ENCODE results near the gene LEKR1.

Gene LEKR1

GRCh38 chr3:156816091-156816793 is 9.9 kb upstream of the LEKR1 start:
- TF ChIP-seq, protein P1, sequence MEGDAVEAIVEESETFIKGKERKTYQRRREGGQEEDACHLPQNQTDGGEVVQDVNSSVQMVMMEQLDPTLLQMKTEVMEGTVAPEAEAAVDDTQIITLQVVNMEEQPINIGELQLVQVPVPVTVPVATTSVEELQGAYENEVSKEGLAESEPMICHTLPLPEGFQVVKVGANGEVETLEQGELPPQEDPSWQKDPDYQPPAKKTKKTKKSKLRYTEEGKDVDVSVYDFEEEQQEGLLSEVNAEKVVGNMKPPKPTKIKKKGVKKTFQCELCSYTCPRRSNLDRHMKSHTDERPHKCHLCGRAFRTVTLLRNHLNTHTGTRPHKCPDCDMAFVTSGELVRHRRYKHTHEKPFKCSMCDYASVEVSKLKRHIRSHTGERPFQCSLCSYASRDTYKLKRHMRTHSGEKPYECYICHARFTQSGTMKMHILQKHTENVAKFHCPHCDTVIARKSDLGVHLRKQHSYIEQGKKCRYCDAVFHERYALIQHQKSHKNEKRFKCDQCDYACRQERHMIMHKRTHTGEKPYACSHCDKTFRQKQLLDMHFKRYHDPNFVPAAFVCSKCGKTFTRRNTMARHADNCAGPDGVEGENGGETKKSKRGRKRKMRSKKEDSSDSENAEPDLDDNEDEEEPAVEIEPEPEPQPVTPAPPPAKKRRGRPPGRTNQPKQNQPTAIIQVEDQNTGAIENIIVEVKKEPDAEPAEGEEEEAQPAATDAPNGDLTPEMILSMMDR (IDR thresholded peaks at IDR 0.05; ENCODE audit: control extremely low read depth, extremely low read depth, low read depth, missing control alignments): peak; percentile 15
- POLR2A ChIA-PET: interaction anchor here (1.0 to 1.1 kb wide), 3 partner anchors 55 to 135 kb away, joined by 3 to 6 read pairs (median 5); no protein-coding TSS in a partner anchor
- CTCF ChIA-PET: no interaction called here
- DNase-seq (ENCODE audit: extremely low spot score): peak; percentile 60

GRCh38 chr3:156816794-156817645 is 9.1 kb upstream of the LEKR1 start:
- DNase-seq (ENCODE audit: extremely low spot score): peak; percentile 82
- TF ChIP-seq, protein P1 (IDR thresholded peaks at IDR 0.05; ENCODE audit: control extremely low read depth, extremely low read depth, low read depth, missing control alignments): peak; percentile 11

GRCh38 chr3:156817646-156818272 is 8.4 kb upstream of the LEKR1 start:
- ChIA-PET POLR2A (interaction anchor here (0.7 to 1.5 kb wide), 5 partner anchors 56 to 275 kb away, joined by 3 to 11 read pairs (median 4); no protein-coding TSS in a partner anchor), CTCF (interaction anchor here (0.7 to 0.8 kb wide), 2 partner anchors 265 to 319 kb away, joined by 3 read pairs; no protein-coding TSS in a partner anchor)
- TF ChIP-seq, protein P1 (IDR thresholded peaks at IDR 0.05; ENCODE audit: control extremely low read depth, extremely low read depth, low read depth, missing control alignments): no peak
- no peak for DNase-seq (ENCODE audit: extremely low spot score)

More at GRCh38 chr3:156816794-156817645, 9.1 kb upstream of the LEKR1 start:
- ChIA-PET POLR2A (interaction anchor here (0.8 to 1.5 kb wide), 5 partner anchors 89 to 276 kb away, joined by 3 to 11 read pairs (median 4); no protein-coding TSS in a partner anchor), CTCF (interaction anchor here (0.7 to 0.8 kb wide), 2 partner anchors 266 to 320 kb away, joined by 3 read pairs; no protein-coding TSS in a partner anchor)

- DNase-seq (ENCODE audit: extremely low spot score): no peak
- ChIA-PET POLR2A (interaction anchor here (0.7 to 1.5 kb wide), 3 partner anchors 56 to 274 kb away, joined by 3 to 11 read pairs (median 4); no protein-coding TSS in a partner anchor), CTCF (interaction anchor here (0.7 to 1.1 kb wide), 2 partner anchors 263 to 264 kb away, joined by 3 read pairs; no protein-coding TSS in a partner anchor)
- TF ChIP-seq, protein P1 (IDR thresholded peaks at IDR 0.05; ENCODE audit: control extremely low read depth, extremely low read depth, low read depth, missing control alignments): no peak
These were observed 7.9 kb upstream of the LEKR1 start for GRCh38 chr3:156818273-156818651.

DNA sequence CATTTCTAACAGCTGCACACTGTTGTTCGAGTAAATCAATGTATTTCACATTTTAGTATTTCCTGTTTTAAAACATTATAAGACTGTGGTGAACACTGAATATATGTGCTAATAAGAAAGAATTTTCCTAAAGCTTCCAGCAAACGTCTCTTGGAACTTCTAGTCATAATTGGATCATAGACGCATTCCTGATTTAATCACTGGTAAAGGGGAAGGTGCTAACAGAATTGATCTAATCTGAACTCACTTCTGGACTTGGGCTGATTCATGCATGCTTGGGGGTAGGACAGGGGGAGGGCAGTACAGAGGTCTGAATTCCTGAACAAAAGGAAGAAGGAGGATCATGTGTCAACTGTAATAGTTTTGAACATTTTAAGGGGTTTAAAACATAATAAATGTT is 7.3 kb upstream of the LEKR1 start:
- TF ChIP-seq, protein P1 (IDR thresholded peaks at IDR 0.05; ENCODE audit: control extremely low read depth, extremely low read depth, low read depth, missing control alignments): no peak
- POLR2A ChIA-PET: no interaction called here
- CTCF ChIA-PET: interaction anchor here (1.1 to 1.9 kb wide), 2 partner anchors 263 to 270 kb away, joined by 3 to 8 read pairs; no protein-coding TSS in a partner anchor
- DNase-seq (ENCODE audit: extremely low spot score): no peak
